ENCODE measurements around the gene CGNL1. TPM values are rescaled to one million over a fixed set of nuclear protein-coding genes. Genes with fewer than 3 reads are reported as not detected.

CGNL1 gene
- total RNA-seq, 1 experiment from 2014 or later: 0.31 TPM

DNA sequence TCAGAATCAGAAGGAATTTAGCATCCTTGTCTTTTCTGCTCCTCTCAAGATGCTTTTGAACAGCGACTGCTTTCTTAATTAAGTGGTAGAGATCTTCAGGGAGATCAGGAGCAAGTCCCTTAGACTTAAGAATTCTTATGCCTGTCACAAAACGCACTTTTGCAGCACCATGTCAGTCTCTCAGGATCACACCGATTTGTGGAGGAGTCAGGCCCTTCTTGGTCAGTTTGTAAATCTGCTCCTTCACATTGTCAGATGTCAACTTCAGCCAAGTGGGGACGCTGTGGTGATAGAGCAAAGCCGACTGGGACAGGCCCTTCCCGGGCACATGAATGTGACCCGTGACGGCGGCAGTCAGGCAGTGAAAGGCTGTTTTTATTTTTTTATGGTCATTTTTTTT, 179.7 kb downstream of the CGNL1 start:
- H3K4me1 ChIP-seq (replicated peaks; ENCODE audit: insufficient read depth): peaks cover 18% of the 10 kb centered on the region
- POLR2A ChIA-PET (ENCODE audit: unreplicated experiment): no interaction called here
- CTCF ChIA-PET: no interaction called here
- no peaks in the 10 kb centered on the region for H3K9me2 ChIP-seq (ENCODE audit: insufficient read depth)
- no peaks in the 10 kb centered on the region for H4K20me1 ChIP-seq (ENCODE audit: insufficient read depth)
- peaks cover 14% of the 10 kb centered on the region for H3F3A ChIP-seq (ENCODE audit: insufficient read depth, low read depth)
- no peak overlapping the region for H2AFZ ChIP-seq
- no peaks in the 10 kb centered on the region for H3K9me3 ChIP-seq (ENCODE audit: insufficient read depth, low read depth)
- no TSS peak for BruUV-seq (replicated peaks)
- no peak for DNase-seq
- no peak overlapping the region for H3K4me3 ChIP-seq
- intact Hi-C loops (cut with micrococcal nuclease; ENCODE audit: unreplicated experiment): no loop called here
- no peak for TF ChIP-seq EZH2 (IDR thresholded peaks at IDR 0.05; ENCODE audit: low read depth)
- TF ChIP-seq, protein P1, sequence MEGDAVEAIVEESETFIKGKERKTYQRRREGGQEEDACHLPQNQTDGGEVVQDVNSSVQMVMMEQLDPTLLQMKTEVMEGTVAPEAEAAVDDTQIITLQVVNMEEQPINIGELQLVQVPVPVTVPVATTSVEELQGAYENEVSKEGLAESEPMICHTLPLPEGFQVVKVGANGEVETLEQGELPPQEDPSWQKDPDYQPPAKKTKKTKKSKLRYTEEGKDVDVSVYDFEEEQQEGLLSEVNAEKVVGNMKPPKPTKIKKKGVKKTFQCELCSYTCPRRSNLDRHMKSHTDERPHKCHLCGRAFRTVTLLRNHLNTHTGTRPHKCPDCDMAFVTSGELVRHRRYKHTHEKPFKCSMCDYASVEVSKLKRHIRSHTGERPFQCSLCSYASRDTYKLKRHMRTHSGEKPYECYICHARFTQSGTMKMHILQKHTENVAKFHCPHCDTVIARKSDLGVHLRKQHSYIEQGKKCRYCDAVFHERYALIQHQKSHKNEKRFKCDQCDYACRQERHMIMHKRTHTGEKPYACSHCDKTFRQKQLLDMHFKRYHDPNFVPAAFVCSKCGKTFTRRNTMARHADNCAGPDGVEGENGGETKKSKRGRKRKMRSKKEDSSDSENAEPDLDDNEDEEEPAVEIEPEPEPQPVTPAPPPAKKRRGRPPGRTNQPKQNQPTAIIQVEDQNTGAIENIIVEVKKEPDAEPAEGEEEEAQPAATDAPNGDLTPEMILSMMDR (conservative IDR thresholded peaks at IDR 0.05): no peak
- H3K4me2 ChIP-seq: no peak overlapping the region
- no peaks in the 10 kb centered on the region for H3K79me2 ChIP-seq (ENCODE audit: low read depth)
- H3K27ac ChIP-seq: no peak overlapping the region
- H3K27me3 ChIP-seq (ENCODE audit: insufficient read depth, low read depth): no peaks in the 10 kb centered on the region
- no peaks in the 10 kb centered on the region for H3K36me3 ChIP-seq (ENCODE audit: low read depth)

DNA sequence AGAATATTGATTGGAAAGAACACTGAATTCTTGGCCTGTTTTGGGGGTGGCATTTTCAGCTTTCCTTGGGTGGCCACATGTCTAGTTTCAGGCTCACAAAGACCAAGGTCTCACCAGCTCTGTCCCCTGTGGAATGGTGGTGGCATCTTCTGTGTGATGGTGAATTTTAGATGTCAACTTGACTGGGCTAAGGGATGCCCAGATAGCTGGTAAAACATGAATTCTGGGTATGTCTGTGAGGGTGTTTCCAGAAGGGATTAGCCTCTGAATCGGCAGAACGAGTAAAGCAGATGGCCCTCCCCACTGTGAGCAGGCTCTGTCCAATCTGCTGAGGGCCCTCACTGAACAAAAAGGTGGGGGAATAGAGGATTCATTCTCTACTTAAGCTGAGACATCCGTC, 181.0 kb downstream of the CGNL1 start:
- Histone ChIP-seq H3K36me3 (ENCODE audit: low read depth) (no peaks in the 10 kb centered on the region), H3K27me3 (ENCODE audit: insufficient read depth, low read depth) (no peaks in the 10 kb centered on the region), H3K27ac (no peak overlapping the region), H4K20me1 (ENCODE audit: insufficient read depth) (no peaks in the 10 kb centered on the region), H3K4me2 (no peak overlapping the region), H2AFZ (no peak overlapping the region), H3K4me3 (no peak overlapping the region), H3K4me1 (replicated peaks; ENCODE audit: insufficient read depth) (peaks cover 16% of the 10 kb centered on the region), H3F3A (ENCODE audit: insufficient read depth, low read depth) (peaks cover 10% of the 10 kb centered on the region), H3K79me2 (ENCODE audit: low read depth) (no peaks in the 10 kb centered on the region), H3K9me2 (ENCODE audit: insufficient read depth) (no peaks in the 10 kb centered on the region), H3K9me3 (ENCODE audit: insufficient read depth, low read depth) (no peaks in the 10 kb centered on the region)
- BruUV-seq (replicated peaks): no TSS peak
- CTCF ChIA-PET: no interaction called here
- POLR2A ChIA-PET (ENCODE audit: unreplicated experiment): no interaction called here
- no peak for TF ChIP-seq EZH2 (IDR thresholded peaks at IDR 0.05; ENCODE audit: low read depth)
- intact Hi-C loops (cut with micrococcal nuclease; ENCODE audit: unreplicated experiment): no loop called here
- DNase-seq: no peak

DNA sequence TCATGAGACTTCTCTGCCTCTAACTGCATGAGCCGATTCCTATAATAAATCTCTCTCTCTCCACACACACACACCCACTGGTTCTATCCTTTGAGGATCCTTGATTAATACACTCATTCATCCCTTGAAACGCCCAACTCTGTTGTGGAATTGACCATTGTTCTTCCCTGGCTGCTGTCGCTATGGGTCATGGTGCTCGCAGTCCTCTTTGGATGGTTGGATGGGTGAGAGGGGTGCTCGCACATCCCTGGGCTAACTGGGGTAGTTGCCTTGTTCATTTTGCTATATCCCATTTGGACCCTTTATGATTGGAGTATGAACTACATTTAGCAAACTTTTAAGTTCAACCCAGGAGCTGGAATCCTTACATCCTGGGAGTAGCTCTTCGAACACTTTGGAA, 181.5 kb downstream of the CGNL1 start:
- intact Hi-C loops (cut with micrococcal nuclease; ENCODE audit: unreplicated experiment): no loop called here
- Histone ChIP-seq H2AFZ (no peak overlapping the region), H3F3A (ENCODE audit: insufficient read depth, low read depth) (peaks cover 6% of the 10 kb centered on the region; the same call in 1 of the 2 replicates), H3K4me2 (no peak overlapping the region), H3K27me3 (ENCODE audit: insufficient read depth, low read depth) (no peaks in the 10 kb centered on the region), H3K4me1 (replicated peaks; ENCODE audit: insufficient read depth) (peaks cover 11% of the 10 kb centered on the region), H3K9me2 (ENCODE audit: insufficient read depth) (no peaks in the 10 kb centered on the region), H3K27ac (no peak overlapping the region), H3K79me2 (ENCODE audit: low read depth) (no peaks in the 10 kb centered on the region), H4K20me1 (ENCODE audit: insufficient read depth) (no peaks in the 10 kb centered on the region), H3K36me3 (ENCODE audit: low read depth) (no peaks in the 10 kb centered on the region), H3K9me3 (ENCODE audit: insufficient read depth, low read depth) (no peaks in the 10 kb centered on the region), H3K4me3 (no peak overlapping the region)
- DNase-seq: no peak
- POLR2A ChIA-PET (ENCODE audit: unreplicated experiment): no interaction called here
- CTCF ChIA-PET: no interaction called here
- TF ChIP-seq, protein P1 (conservative IDR thresholded peaks at IDR 0.05): no peak
- TF ChIP-seq EZH2 (IDR thresholded peaks at IDR 0.05; ENCODE audit: low read depth): no peak
- no TSS peak for BruUV-seq (replicated peaks)

DNA sequence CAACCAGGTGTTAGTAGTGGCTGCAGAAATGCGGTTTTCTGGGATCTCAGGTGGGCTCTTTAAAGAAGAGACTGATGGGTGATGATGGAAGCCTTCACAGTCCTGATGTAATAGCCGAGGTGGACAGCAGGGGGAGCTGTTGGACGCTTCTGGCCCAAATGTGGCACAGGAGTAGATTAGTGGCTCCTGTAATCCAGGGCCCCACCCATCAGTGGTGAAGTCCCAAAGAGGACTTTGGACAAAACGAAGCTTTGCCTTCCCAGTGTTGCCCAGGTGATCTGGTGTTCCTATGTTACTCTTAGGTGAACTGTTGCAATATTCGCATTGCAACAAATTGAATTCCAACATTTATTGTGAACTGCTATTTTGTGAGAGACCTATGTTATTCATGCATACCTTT, 183.6 kb downstream of the CGNL1 start:
- no TSS peak for BruUV-seq (replicated peaks)
- H3K79me2 ChIP-seq (ENCODE audit: low read depth): no peaks in the 10 kb centered on the region
- no peak overlapping the region for H2AFZ ChIP-seq
- no peaks in the 10 kb centered on the region for H4K20me1 ChIP-seq (ENCODE audit: insufficient read depth)
- H3K4me1 ChIP-seq (replicated peaks; ENCODE audit: insufficient read depth): peaks cover 11% of the 10 kb centered on the region
- POLR2A ChIA-PET (ENCODE audit: unreplicated experiment): interaction anchor here (0.8 kb wide), 1 partner anchor 300 kb away, joined by 5 read pairs; no protein-coding TSS in a partner anchor
- TF ChIP-seq, protein P1 (conservative IDR thresholded peaks at IDR 0.05): peak; percentile 89
- TF ChIP-seq EZH2 (IDR thresholded peaks at IDR 0.05; ENCODE audit: low read depth): no peak
- H3K27me3 ChIP-seq (ENCODE audit: insufficient read depth, low read depth): no peaks in the 10 kb centered on the region
- no peaks in the 10 kb centered on the region for H3K36me3 ChIP-seq (ENCODE audit: low read depth)
- DNase-seq: peak; percentile 48 to 67
- no peaks in the 10 kb centered on the region for H3K9me2 ChIP-seq (ENCODE audit: insufficient read depth)
- H3K4me3 ChIP-seq: no peak overlapping the region
- peaks cover 6% of the 10 kb centered on the region; the same call in 1 of the 2 replicates for H3F3A ChIP-seq (ENCODE audit: insufficient read depth, low read depth)
- H3K4me2 ChIP-seq: no peak overlapping the region
- CTCF ChIA-PET: interaction anchor here (0.5 to 1.1 kb wide), 5 partner anchors 50 to 513 kb away, joined by 3 to 7 read pairs (median 3); no protein-coding TSS in a partner anchor
- no peak overlapping the region for H3K27ac ChIP-seq
- intact Hi-C loops (cut with micrococcal nuclease; ENCODE audit: unreplicated experiment): loop anchor here (2.0 kb wide), 4 partner anchors 31 to 623 kb away; partner anchors contain the start of genes MYZAP and POLR2M
- H3K9me3 ChIP-seq (ENCODE audit: insufficient read depth, low read depth): no peaks in the 10 kb centered on the region
